Activated T-helper 2 cell treated with anti-CD3 and anti-CD28 coated beads, Interferon-gamma antibody, Interleukin-2, Interleukin-4, amounts not matched to agents 10 μg/mL and 5 μg/mL and 100 μg/mL, durations not matched to agents 14 hours and 24 hours and 36 hours (primary cell): ENCODE results near the gene TRAIP. TPM values are rescaled to one million over a fixed set of nuclear protein-coding genes. Genes with fewer than 3 reads are reported as not detected.
A peak's percentile ranks its signal among the peaks of the same experiment; 100 is the strongest.
"Not testable (repeated sequence)": the region's sequence is repeated elsewhere in the genome, so short reads cannot be mapped to it uniquely, and the experiment has no call there.

Source experiments
- DNase-seq: peaks from one replicate; pipeline ENCODE4 v3.0.0; 2021; ENCODE audit warnings: low spot score
- H3K27ac Mint-ChIP-seq: one replicate; pipeline ENCODE4 v1.8.0; 2021; ENCODE audit warnings: mixed read lengths
- H3K27me3 Mint-ChIP-seq: one replicate; pipeline ENCODE4 v1.8.0; 2021; ENCODE audit warnings: low read depth, mixed read lengths
- H3K36me3 Mint-ChIP-seq: one replicate; pipeline ENCODE4 v1.8.0; 2021; ENCODE audit warnings: low read depth, mixed read lengths
- H3K4me1 Mint-ChIP-seq: one replicate; pipeline ENCODE4 v1.8.0; 2021; ENCODE audit warnings: low read depth, mixed read lengths
- H3K4me3 Mint-ChIP-seq: one replicate; pipeline ENCODE4 v1.8.0; 2021; ENCODE audit warnings: low read depth, mild to moderate bottlenecking, moderate library complexity, mixed read lengths
- H3K9me3 Mint-ChIP-seq: one replicate; pipeline ENCODE4 v1.8.0; 2021; ENCODE audit warnings: mixed read lengths
- intact Hi-C: fragments of 100-400 bp; cut with micrococcal nuclease; formaldehyde crosslinking; loops from one replicate; pipeline ENCODE4 v1.15.1; 2023
- total RNA-seq: library from RNA; stranded (reverse); gene quantifications from 2 replicates; pipeline ENCODE4 v1.2.3, GENCODE V29; 2022

The TRAIP gene
- total RNA-seq, 1 donor from 2014 or later = 26.6 TPM

- no peaks in the 10 kb centered on the region for H3K27me3 Mint-ChIP-seq
- no peak overlapping the region for H3K27ac Mint-ChIP-seq
- no peak for DNase-seq
- H3K36me3 Mint-ChIP-seq = peaks cover under 1% of the 10 kb centered on the region
- intact Hi-C loops = no loop called here
- H3K4me3 Mint-ChIP-seq = no peak overlapping the region
- no peaks in the 10 kb centered on the region for H3K9me3 Mint-ChIP-seq
- peaks cover 10% of the 10 kb centered on the region for H3K4me1 Mint-ChIP-seq
These were observed 65.5 kb downstream of the TRAIP start for GRCh38 chr3:49790626-49791411.

- Mint-ChIP-seq H3K36me3 (peaks cover 15% of the 10 kb centered on the region), H3K4me3 (no peak overlapping the region), H3K27ac (no peak overlapping the region), H3K4me1 (peaks cover 17% of the 10 kb centered on the region), H3K9me3 (no peaks in the 10 kb centered on the region), H3K27me3 (no peaks in the 10 kb centered on the region)
- no peak for DNase-seq
- intact Hi-C loops = no loop called here
These were observed 68.3 kb downstream of the TRAIP start for GRCh38 chr3:49788056-49788455.

- peak overlapping the region; percentile 90 for H3K4me3 Mint-ChIP-seq
- DNase-seq = no peak
- no peaks in the 10 kb centered on the region for H3K27me3 Mint-ChIP-seq
- H3K4me1 Mint-ChIP-seq = peaks cover 17% of the 10 kb centered on the region
- H3K36me3 Mint-ChIP-seq = peaks cover 15% of the 10 kb centered on the region
- H3K27ac Mint-ChIP-seq = peak overlapping the region; percentile 95
- intact Hi-C loops = loop anchor here (2.0 kb wide), 1 partner anchor 375 kb away; the partner anchor contains the start of gene TCTA
- no peaks in the 10 kb centered on the region for H3K9me3 Mint-ChIP-seq
These were observed 68.8 kb downstream of the TRAIP start for GRCh38 chr3:49787536-49787935.

DNA sequence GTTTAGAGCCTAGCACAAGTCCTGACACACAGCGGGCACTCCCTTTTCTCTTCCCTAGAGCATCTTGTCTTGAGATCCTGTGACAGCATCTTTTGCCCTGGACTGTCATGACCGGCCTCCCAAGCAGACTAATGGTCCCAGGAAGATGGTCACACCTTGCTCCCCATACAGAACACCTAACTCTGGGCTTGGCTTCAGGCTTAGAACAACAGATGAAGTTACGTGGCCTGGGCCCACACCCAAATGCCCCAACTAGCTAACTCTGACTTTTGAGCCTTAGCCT, 69.2 kb downstream of the TRAIP start:
- no peaks in the 10 kb centered on the region for H3K9me3 Mint-ChIP-seq
- H3K36me3 Mint-ChIP-seq = peaks cover 15% of the 10 kb centered on the region
- peak overlapping the region; percentile 95 for H3K27ac Mint-ChIP-seq
- DNase-seq = no peak
- intact Hi-C loops = loop anchor here (2.0 kb wide), 1 partner anchor 374 kb away; the partner anchor contains the start of gene TCTA
- no peaks in the 10 kb centered on the region for H3K27me3 Mint-ChIP-seq
- H3K4me3 Mint-ChIP-seq = peak overlapping the region; percentile 90
- H3K4me1 Mint-ChIP-seq = peaks cover 17% of the 10 kb centered on the region

DNA sequence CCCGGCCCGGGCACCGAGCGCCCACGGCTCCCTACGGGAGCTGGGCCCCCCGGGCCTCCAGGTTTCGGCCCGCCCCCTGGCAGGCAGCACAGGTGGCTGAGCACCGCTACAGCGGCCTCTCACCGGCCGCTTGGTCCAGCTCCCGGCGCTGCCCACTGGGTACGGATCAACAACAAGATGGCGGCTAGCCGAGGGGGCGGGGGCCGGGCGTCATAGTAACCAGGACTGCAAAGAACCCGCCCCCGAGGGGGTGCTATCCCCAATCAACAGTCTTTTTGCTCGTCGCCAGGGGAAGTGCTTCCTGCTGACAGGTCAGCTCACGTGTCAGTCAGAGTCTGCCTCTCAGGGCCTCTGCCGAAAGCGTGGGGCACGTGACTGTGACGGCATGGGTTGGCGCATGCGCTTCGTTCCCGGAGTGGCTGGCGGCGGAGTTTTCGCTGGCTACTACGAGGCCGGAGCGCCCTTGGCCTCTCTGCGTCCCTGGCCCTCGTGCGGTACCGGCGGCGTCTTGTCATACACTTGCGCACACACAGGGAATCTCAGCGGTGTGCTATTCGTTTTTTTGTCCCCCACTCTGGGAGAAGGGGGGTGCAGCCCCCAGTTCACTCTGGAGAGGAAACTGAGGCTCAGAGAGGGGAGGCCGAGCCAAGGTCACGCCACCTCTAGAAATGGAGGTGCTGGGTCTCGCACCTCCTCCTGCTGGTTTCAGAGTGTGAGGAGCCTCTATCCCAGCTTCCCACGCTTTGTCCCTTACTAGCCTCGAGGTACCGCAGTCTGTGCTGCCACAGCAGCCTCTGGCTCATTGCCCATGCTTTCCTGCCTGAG, 69.8 kb downstream of the TRAIP start, which contains the start of gene IP6K1:
TSS of gene IP6K1 (minus strand) at position 186 of the 825 bp plus-strand sequence. CDS start 38,502 bp downstream, outside the sequence.
- intact Hi-C loops = loop anchor here (1.0 to 2.0 kb wide), 2 partner anchors 17 to 374 kb away; partner anchors contain the start of genes INKA1 and TCTA
- Mint-ChIP-seq H3K27me3 (no peaks in the 10 kb centered on the region), H3K9me3 (no peaks in the 10 kb centered on the region), H3K27ac (peak within 1 kb of the TSS; percentile 95), H3K36me3 (peaks cover 15% of the 10 kb centered on the region), H3K4me1 (peaks cover 17% of the 10 kb centered on the region), H3K4me3 (peak within 1 kb of the TSS; percentile 90)
- DNase-seq = peak; percentile 100

GRCh38 chr3:49785565-49786356, 70.6 kb downstream of the TRAIP start:
- Mint-ChIP-seq H3K27ac (peak overlapping the region; percentile 88), H3K36me3 (peaks cover 22% of the 10 kb centered on the region), H3K4me1 (peaks cover 21% of the 10 kb centered on the region), H3K9me3 (no peaks in the 10 kb centered on the region), H3K4me3 (peak overlapping the region; percentile 90), H3K27me3 (no peaks in the 10 kb centered on the region)
- intact Hi-C loops = loop anchor here (1.0 to 2.0 kb wide), 2 partner anchors 18 to 373 kb away; partner anchors contain the start of genes INKA1 and TCTA
- DNase-seq = no peak

DNA sequence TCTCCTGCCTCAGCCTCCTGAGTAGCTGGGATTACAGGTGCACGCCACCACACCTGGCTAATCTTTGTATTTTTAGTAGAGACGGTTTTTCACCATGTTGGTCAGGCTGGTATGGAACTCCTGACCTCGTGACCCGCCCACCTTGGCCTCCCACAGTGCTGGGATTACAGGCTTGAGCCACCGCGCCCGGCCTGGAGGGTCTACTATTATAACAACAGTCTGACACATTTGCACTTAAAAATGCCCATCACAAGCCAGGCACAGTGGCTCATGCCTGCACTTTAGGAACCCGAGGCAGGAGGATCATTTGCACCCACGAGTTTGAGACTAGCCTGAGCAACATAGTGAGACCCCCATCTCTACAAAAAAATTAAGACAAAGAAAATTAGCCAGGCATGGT, 74.1 kb downstream of the TRAIP start:
- H3K27me3 Mint-ChIP-seq, H3K4me3 Mint-ChIP-seq, DNase-seq, H3K9me3 Mint-ChIP-seq, H3K27ac Mint-ChIP-seq, intact Hi-C loops: not testable (repeated sequence)
- Mint-ChIP-seq H3K36me3 (peaks cover 37% of the 10 kb centered on the region), H3K4me1 (peaks cover 26% of the 10 kb centered on the region)

GRCh38 chr3:49781415-49782199, 74.8 kb downstream of the TRAIP start:
- intact Hi-C loops = no loop called here
- peak overlapping the region; percentile 22 for H3K27ac Mint-ChIP-seq

GRCh38 chr3:49780975-49781365, 75.4 kb downstream of the TRAIP start:
- H3K27ac Mint-ChIP-seq, DNase-seq, H3K27me3 Mint-ChIP-seq, intact Hi-C loops, H3K9me3 Mint-ChIP-seq, H3K4me3 Mint-ChIP-seq: not testable (repeated sequence)
- peaks cover 37% of the 10 kb centered on the region for H3K36me3 Mint-ChIP-seq
- H3K4me1 Mint-ChIP-seq = peaks cover 19% of the 10 kb centered on the region

More at GRCh38 chr3:49781415-49782199, 74.8 kb downstream of the TRAIP start:
- no peak overlapping the region for H3K4me3 Mint-ChIP-seq
- no peaks in the 10 kb centered on the region for H3K9me3 Mint-ChIP-seq
- peaks cover 37% of the 10 kb centered on the region for H3K36me3 Mint-ChIP-seq
- no peak for DNase-seq
- peaks cover 20% of the 10 kb centered on the region for H3K4me1 Mint-ChIP-seq
- no peaks in the 10 kb centered on the region for H3K27me3 Mint-ChIP-seq

DNA sequence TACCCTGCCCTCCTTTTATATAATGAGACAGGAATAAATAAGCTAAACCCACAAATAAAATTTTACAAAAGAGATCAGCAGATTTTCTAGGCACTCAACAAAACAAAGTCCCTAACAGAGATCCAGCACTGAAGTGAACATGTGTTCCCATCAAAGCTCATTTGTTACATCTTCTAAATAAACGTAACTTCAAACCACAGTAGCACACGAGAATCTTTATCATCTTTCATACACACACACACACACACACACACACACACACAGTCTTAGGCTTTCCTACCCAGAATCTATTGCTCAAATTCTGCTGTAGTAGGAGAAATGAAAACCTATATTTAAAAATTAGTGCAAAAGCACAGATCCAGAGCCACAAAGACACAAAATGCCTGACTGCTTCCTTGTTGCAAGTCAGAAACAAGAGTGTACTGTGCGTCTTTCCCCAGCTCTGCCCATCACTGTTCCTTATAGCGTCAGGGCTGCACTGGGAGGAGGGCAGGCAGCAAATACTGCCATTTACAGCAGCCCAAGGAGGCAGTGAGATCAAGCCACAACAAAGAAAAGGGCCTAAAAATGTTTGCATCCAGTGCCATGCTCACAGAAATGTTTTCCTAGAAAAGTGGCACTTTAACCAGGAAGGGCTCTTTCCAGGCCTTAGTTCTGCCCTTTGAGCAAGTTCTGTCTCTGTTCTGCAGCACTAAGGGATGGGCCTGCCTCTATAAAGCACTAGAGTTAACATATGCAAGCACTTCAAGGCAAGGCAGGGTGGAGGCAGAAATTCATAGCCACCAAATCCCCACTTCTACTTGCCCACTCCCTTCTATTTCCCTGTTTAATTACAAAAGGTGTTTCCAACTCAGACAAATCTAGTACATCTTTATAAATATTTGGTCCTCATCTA, 76.0 kb downstream of the TRAIP start:
- Mint-ChIP-seq H3K4me3 (no peak overlapping the region), H3K27me3 (no peaks in the 10 kb centered on the region), H3K36me3 (peaks cover 31% of the 10 kb centered on the region), H3K9me3 (no peaks in the 10 kb centered on the region), H3K27ac (no peak overlapping the region), H3K4me1 (peaks cover 15% of the 10 kb centered on the region)
- no peak for DNase-seq
- intact Hi-C loops = no loop called here

DNA sequence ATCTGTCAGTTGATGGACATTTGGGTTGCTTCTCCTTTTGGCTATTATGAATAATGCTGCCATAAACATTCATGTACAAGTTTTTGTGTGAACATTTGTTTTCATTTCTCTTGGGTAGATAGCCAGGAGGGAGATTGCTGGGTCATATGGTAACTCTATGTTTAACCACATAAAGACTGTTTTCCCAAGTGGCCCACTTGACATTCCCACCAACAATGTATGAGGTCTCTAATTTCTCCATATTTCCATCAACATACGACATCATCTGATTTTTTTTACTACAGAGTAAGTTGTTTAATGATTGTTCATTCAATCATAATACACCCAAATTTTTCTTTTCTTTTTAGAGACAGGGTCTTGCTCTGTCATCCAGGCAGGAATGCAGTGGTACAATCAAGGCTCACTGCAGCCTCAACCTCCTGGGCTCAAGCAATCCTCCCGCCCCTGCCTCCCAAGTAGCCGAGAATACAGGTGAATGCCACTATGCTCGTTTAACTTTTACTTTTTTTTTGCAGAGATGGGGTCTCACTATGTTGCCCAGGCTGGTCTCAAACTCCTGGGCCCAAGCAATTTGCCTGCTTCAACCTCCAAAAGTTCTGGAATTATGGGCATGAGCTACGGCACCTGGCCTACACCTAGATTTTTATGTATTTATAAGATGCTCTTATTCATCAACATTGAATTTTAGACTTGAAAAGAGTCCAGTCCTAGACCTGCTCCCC, 76.8 kb downstream of the TRAIP start:
- Mint-ChIP-seq H3K9me3 (no peaks in the 10 kb centered on the region), H3K4me3 (no peak overlapping the region), H3K36me3 (peaks cover 25% of the 10 kb centered on the region), H3K4me1 (peaks cover 11% of the 10 kb centered on the region), H3K27ac (no peak overlapping the region), H3K27me3 (no peaks in the 10 kb centered on the region)
- intact Hi-C loops = no loop called here
- no peak for DNase-seq
